Posterior cingulate gyrus (tissue), 11 donors: ENCODE data around the gene CHD9.
"Not testable (repeated sequence)": the region's sequence is repeated elsewhere in the genome, so short reads cannot be mapped to it uniquely, and the experiment has no call there.

Source experiments
- DNase-seq, 10 donors: peaks; one replicate each; pipeline versions ENCODE4 v3.0.0 to v3.0.0-alpha.2; 2020 to 2021; ENCODE audit warnings: mixed read lengths in 3 of 10
- intact Hi-C: fragments of 100-400 bp; cut with DNase I; formaldehyde crosslinking; loops from one replicate; pipeline ENCODE4 v1.15.1; 2023

The CHD9 gene

GRCh38 chr16:53071748-53072301 lies 17.0 kb downstream of the CHD9 start:
- intact Hi-C loops: no loop called here
- DNase-seq: peak; percentile 28 to 94 (median 58)

- DNase-seq: peak in 1 of 10 donors; percentile 50
- intact Hi-C loops: no loop called here
These were observed 18.2 kb downstream of the CHD9 start for GRCh38 chr16:53073022-53073421.

DNA sequence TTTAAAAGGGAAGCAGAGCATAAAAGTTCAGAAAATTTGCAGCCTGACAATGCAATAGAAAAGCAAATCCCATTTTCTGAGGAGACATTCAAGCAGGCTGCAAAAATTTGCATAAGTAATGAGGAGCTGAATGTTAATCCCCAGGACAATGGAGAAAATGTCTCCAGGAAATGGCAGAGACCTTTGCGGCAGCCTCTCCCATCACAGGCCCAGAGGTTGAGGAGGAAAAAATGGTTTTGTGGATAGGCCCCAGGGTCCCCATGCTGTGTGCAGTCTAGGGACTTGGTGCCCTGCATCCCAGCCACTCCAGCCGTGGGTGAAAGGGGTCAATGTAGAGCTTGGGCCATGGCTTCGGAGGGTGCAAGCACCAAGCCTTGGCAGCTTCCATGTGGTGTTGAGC lies 19.5 kb downstream of the CHD9 start:
- DNase-seq, intact Hi-C loops: not testable (repeated sequence)

- DNase-seq: peak in 1 of 10 donors; percentile 7
- intact Hi-C loops: not testable (repeated sequence)
These were observed 20.7 kb downstream of the CHD9 start for GRCh38 chr16:53075461-53075860.

DNA sequence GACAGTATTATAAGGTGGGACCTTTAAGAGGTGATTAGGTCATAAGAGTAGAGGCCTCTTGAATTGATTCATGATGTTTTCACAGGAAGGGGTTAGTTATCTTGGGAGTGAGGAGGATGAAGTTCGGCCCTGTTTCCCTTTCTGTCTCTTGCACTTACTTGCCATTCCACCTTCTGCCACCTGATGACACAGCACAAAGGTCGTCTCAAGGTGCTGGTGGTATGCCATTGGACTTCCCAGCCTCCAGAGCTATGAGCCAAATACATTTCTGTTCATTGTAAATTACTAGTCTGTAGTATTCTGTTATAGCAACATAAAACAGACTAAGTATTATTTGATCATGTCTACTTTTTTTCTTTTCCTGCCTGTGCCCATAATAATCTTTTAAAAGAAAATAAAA lies 23.5 kb downstream of the CHD9 start:
- no peak for DNase-seq
- intact Hi-C loops: no loop called here

GRCh38 chr16:53078765-53079485 lies 24.1 kb downstream of the CHD9 start:
- intact Hi-C loops: no loop called here
- peak in 1 of 10 donors; percentile 2 for DNase-seq

DNA sequence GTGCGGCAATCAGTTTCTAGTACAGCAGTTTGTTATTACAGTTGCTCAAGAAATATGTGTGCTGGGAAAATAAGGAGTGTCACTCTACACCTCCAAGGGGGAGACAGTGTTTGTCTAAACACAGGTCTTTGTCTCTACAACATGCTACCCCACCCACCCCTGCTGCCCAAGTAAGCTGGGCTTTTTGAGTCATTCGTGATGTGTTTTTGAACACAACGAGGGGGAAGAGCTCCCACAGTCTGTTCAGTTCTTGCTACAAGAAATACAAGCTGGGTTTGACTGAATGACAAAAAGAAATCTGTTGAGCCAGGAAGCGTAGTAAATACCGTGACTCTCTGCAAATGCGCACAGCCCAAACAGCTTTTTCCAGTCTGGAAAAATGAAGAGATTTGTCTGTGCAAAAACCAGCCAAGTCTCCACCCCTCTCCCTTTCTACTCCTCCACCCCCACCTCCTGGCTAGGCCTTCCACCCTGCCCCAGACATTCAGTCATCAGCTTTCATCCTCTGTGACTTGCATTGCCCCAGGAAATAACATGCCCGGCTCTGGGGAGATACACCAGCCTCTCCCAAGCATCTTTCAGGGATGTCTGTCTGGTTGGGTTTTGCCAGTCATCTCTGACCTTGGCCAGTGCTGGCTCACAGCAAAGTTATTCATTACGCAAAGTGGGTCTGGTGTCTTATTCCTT lies 25.7 kb downstream of the CHD9 start:
- intact Hi-C loops: loop anchor here (10.0 kb wide), 1 partner anchor 124 kb away; no protein-coding TSS in a partner anchor
- peak in 1 of 10 donors; percentile 76 for DNase-seq

DNA sequence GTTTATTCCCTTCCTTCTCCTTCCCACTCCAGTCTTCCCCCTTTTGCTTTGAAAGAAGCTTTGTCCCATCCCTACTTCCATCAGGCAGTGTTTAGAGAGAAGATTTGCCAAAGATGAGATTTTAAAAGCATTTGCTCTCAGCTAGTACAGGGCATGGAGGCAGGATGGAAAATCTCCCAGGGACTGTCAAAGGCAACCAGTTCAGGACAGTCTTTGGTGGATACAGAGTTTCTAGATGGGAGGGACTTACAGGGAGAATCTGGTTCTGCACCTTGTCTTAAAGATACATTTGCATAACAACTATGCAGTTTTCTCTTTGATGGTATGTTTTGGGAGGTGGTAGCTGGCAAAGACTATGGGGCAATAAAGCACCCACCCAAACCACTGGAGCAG lies 26.2 kb downstream of the CHD9 start:
- peak in 1 of 10 donors; percentile 8 for DNase-seq
- intact Hi-C loops: loop anchor here (10.0 kb wide), 1 partner anchor 124 kb away; no protein-coding TSS in a partner anchor

DNA sequence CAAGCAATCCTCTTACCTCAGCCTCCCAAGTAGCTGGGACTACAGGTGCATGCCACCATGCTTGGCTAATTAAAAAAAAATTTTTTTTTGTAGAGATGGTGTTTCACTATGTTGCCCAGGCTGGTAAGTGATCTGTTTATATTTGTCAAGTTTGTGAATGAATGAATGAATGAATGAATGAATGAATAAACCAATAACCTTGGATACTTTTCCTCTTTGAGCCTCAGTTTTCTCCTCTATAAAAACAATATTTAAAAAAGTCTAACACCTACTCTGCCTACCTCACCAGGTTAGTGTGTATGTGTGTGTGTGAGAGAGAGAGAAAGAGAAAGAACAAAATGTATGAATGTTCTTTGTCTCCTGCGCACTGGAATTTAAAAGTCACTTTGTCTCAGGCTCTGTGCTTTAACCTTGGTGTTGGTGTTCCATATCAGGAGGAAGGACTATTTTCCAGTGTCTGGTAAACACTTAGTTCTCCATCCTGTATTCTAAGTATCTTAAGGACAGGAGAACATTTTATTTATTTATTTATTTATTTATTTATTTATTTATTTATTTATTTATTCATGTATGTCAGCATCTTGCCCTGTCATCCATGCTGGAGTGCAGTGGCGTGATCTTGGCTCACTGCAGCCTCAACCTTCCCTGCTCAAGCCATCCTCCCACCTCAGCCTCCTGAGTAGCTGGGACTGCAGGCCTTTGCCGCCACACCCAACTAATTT lies 27.1 kb downstream of the CHD9 start:
- intact Hi-C loops: loop anchor here (10.0 kb wide), 1 partner anchor 123 kb away; no protein-coding TSS in a partner anchor
- DNase-seq: peak in 1 of 10 donors; percentile 40

DNA sequence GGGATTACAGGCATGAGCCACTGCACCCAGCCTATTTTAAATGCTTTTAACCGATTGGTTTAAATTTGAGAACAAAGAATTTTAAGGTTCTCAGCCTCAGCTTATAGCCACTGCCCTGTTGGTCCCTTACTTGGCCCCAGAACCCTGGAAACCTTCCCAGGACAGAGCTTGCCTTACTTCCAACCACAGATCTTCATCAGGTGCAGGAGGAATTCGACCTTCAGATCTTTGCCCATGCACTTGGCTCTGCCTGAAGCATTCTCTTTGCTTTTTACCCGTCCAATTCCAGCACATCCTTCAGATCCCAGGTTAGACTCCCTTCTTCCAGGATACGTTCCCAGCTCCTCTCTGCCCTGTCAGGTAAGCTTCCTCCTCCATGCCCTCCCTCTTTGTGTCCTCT lies 27.7 kb downstream of the CHD9 start:
- peak in 1 of 10 donors; percentile 24 for DNase-seq
- intact Hi-C loops: loop anchor here (10.0 kb wide), 1 partner anchor 122 kb away; no protein-coding TSS in a partner anchor

DNA sequence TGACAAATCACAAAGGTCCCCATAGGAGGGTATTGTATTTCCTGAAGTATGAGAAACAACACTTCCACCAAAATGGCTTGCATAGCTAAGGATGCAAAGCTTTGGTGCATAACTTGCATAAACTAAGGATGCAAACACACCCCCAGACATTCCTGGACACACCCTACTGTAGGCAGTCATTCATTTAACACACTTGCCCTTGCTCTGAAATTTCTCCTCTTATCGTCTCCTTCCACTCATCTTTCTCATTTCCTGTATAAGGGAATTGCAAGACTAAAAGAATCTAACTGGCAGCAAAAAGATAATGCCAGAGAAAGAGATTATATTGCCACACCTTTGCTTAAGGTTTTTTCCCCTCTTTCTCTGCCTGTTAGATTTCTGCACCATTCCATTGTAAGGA lies 28.3 kb downstream of the CHD9 start:
- intact Hi-C loops: loop anchor here (10.0 kb wide), 1 partner anchor 122 kb away; no protein-coding TSS in a partner anchor
- no peak for DNase-seq

DNA sequence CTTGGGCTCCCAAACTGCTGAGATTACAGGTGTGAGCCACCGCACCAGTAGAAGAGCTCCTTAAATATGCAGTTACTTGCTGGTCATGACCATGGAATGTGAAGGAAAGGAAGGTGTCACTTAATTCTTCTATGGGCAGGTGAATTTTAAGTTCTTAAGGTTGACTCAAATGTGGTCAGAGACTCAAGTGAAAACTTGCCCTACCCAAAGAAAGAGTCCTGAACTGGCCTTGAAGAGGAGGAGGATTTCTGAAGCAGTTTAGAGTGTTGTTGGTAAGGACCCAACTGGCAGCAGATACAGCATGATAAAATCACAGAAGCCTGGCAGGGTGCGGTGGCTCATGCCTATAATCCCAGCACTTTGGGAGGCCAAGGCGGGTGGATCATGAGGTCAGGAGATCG lies 29.4 kb downstream of the CHD9 start:
- intact Hi-C loops: loop anchor here (10.0 kb wide), 1 partner anchor 121 kb away; no protein-coding TSS in a partner anchor
- DNase-seq: peak in 1 of 10 donors; percentile 40

DNA sequence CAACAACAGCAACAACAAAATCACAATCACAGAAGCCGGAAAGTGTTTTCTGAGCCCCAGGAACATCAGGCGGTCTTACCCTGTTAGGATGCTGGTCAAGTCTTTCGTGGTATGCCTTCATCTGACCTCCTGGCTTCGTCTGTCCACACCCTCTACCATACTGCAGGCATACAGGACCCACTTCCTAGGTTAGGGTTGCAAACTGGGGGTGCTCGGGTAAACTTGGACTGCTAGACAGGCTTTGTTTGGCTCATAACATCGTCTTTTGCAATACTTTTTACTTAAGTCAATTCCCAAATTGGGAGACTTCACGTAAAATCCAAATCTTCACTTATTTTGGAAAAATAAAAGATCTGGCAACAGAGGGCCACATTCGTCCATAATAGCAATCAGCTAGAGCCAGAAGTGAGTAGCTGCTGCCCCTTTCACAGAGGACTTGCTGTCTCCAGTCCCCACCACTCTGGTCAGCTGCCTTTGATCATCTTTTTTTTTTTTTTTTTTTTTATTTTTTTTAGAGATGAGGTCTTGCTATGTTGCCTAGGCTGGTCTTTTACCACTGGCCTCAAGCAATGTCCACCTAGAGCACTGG lies 30.0 kb downstream of the CHD9 start:
- intact Hi-C loops: loop anchor here (10.0 kb wide), 1 partner anchor 120 kb away; no protein-coding TSS in a partner anchor
- DNase-seq: peak in 1 of 10 donors; percentile 12

DNA sequence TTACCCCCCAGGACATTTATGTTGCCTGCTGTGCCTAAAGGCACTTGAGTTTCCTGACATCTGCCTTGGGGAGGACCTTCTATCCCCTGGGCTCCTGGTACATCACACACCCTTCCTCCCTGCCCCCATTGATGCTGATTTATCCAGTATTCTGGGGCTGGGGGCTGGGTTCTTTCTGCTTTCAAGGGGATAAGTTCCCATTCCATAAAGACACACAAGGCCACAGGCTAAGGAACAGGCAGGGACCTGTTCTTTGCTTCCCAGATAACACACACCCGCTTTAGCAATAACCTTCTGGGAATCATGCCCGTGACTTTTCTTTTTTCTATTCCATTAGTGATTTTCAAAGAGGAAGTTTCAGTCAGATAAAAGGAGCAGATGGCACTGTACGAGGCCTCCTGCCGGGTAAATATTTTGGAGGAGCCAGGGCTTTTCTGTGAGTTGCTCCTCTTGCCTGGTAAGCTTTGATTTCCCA lies 30.6 kb downstream of the CHD9 start:
- DNase-seq: peak in 1 of 10 donors; percentile 35
- intact Hi-C loops: loop anchor here (10.0 kb wide), 1 partner anchor 119 kb away; no protein-coding TSS in a partner anchor

DNA sequence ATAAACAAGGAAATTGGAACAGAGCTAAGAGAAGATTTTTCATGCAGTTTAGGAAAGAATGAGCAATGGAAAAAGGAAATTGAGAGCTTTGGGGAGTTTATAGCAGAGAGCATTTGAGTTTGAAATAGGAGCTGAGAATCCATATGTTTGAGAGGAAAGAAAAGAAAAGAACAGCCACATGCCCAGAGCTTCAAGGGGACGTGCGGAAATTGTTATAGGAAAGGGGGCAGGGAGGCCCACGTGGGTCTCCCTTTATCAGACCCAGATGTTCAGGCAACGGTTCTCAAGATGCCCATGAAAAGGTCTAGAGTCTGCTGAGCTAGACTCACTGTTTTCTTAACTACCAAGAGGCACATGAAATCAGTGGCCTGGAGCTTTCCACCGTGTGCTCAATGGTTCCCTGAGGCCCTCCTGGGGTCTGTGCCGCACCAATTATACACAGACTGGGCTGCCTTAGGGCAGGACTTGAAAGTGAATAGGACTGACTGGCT lies 31.2 kb downstream of the CHD9 start:
- DNase-seq: peak in 1 of 10 donors; percentile 9
- intact Hi-C loops: loop anchor here (10.0 kb wide), 1 partner anchor 119 kb away; no protein-coding TSS in a partner anchor

DNA sequence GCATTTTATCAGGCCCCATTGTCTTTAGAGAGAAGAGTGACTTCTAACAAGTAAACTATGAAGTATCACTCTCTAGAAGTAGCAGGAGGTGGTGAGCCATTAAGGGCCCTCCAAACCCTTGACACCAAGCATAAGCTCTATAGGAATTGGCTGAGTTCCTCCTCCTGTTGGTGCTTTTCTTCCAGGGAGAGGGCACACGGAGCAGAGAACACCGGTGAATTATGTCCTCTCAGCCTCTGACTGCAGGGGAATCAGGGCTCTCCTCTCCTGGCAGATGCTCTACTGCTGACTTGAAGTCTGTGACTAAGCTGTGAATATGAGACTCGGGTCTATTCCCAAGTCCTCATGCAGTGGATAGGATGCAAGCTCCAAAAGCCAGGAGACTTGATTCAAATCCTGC lies 32.3 kb downstream of the CHD9 start:
- intact Hi-C loops: loop anchor here (10.0 kb wide), 1 partner anchor 118 kb away; no protein-coding TSS in a partner anchor
- DNase-seq: peak in 1 of 10 donors; percentile 29

DNA sequence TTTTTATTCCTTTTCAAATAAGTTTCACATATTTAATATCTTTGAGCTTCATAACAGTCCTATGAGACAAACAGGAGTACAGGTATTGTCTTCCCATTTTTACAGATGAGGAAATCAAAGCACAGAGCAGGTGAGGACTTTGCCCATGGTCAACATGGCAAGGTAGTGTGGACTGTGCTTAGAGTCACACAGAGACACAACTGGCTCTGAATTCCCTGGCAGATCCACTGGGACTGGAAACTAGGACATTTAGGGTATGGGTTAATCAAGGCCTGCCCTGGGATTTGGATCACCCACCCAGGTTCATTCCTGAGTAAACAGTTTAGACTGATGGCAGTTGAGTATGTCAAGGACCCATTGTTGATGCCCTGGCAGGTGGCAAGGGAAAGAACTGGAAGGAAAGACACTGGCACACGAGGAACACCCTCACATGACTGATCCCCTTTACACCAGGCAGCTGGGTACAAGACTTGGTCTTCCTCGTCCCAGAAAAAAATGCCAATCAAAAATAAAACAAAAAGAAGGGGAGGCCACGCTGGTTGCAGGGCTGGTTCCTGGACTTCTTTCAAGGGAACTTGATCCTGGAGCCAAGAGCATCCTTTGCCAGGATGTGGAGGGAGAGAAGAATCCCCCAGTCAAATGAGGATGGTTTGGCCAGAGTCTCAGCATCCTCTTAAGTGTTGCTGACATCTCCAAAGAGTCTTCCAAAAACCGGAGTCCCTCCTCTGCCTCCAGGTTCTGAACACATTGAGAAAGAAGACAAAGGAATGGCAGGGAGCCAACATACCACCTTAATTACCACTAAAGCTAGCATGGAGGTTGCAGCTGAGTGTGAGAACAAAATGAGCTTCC lies 34.9 kb downstream of the CHD9 start:
- intact Hi-C loops: loop anchor here (2.0 to 10.0 kb wide), 3 partner anchors 32 to 115 kb away; no protein-coding TSS in a partner anchor
- peak in 1 of 10 donors; percentile 78 for DNase-seq

- no peak for DNase-seq
- intact Hi-C loops: loop anchor here (2.0 to 5.0 kb wide), 2 partner anchors 33 to 41 kb away; no protein-coding TSS in a partner anchor
These were observed 35.4 kb downstream of the CHD9 start for GRCh38 chr16:53090286-53090590.
